HL-60 (cell line): ENCODE results near the gene MTHFSD.

Experiments
- DNase-seq, 2 experiments: peaks; one replicate each; pipeline ENCODE4 v3.0.0-alpha.2; 2010 to 2020; ENCODE audit warnings: low read depth in 1 of 2, low spot score in 1 of 2
- H3K27ac ChIP-seq: fragments of 250-450 bp; sonication (Bioruptor Pico); replicated peaks from 2 replicates; pipeline ENCODE4 v1.5.1; 2020; ENCODE audit warnings: mild to moderate bottlenecking, moderate library complexity
- H3K27me3 ChIP-seq: fragments of 250-450 bp; sonication (Bioruptor Pico); 2 replicates; pipeline ENCODE4 v1.5.1; 2021; ENCODE audit warnings: mild to moderate bottlenecking, moderate library complexity; ENCODE audit not compliant: insufficient read depth, poor library complexity, severe bottlenecking
- H3K4me3 ChIP-seq: replicated peaks from 2 replicates; pipeline ENCODE4 v1.5.1; 2011; ENCODE audit warnings: mild to moderate bottlenecking, control low read depth, low read length; ENCODE audit not compliant: insufficient read depth
- GABPA ChIP-seq: IDR thresholded peaks from 2 replicates; pipeline ENCODE4 v1.6.1; 2012; ENCODE audit warnings: low read depth
- POLR2AphosphoS5 ChIP-seq: IDR thresholded peaks from 2 replicates; pipeline ENCODE4 v1.6.1; 2012; ENCODE audit warnings: low read depth
- REST ChIP-seq: IDR thresholded peaks from 2 replicates; pipeline ENCODE4 v1.6.1; 2012; ENCODE audit warnings: low read depth; ENCODE audit not compliant: insufficient replicate concordance
- SPI1 ChIP-seq: IDR thresholded peaks from 2 replicates; pipeline ENCODE4 v1.6.1; 2012; ENCODE audit warnings: low read depth, mild to moderate bottlenecking, borderline replicate concordance
- TF ChIP-seq, protein P1 (sequence below): IDR thresholded peaks from one replicate; pipeline ENCODE4 v1.5.1; 2011; ENCODE audit warnings: low read length, control low read depth, inconsistent platforms; ENCODE audit not compliant: insufficient read depth

The MTHFSD gene

GRCh38 chr16:86584071-86584685, 29.1 kb upstream of the MTHFSD start:
- no peak overlapping the region for H3K4me3 ChIP-seq
- no peak for DNase-seq
- peaks cover 2% of the 10 kb centered on the region for H3K27me3 ChIP-seq
- no peak for TF ChIP-seq POLR2AphosphoS5
- no peak for TF ChIP-seq GABPA
- no peak for TF ChIP-seq REST
- TF ChIP-seq SPI1 = no peak
- TF ChIP-seq, protein P1, sequence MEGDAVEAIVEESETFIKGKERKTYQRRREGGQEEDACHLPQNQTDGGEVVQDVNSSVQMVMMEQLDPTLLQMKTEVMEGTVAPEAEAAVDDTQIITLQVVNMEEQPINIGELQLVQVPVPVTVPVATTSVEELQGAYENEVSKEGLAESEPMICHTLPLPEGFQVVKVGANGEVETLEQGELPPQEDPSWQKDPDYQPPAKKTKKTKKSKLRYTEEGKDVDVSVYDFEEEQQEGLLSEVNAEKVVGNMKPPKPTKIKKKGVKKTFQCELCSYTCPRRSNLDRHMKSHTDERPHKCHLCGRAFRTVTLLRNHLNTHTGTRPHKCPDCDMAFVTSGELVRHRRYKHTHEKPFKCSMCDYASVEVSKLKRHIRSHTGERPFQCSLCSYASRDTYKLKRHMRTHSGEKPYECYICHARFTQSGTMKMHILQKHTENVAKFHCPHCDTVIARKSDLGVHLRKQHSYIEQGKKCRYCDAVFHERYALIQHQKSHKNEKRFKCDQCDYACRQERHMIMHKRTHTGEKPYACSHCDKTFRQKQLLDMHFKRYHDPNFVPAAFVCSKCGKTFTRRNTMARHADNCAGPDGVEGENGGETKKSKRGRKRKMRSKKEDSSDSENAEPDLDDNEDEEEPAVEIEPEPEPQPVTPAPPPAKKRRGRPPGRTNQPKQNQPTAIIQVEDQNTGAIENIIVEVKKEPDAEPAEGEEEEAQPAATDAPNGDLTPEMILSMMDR = no peak
- no peak overlapping the region for H3K27ac ChIP-seq

DNA sequence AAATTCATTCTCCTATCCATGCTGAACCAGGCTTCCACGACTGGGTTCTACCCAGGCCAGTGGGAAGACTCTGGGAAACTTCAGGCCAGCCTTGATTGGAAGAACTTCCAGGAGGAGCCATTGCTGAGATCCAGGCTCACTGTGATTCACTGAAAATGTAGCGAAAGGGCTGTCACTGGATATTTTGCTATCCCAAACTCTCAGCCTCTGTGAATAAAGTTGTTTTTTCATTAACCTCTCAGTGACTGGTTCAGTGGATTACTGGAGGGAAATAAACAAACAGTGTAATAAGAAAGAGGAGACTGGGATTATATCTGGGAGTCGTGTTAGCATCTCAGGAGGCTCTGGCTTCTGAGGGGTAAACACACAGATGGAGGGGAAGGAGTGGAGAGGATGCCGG, 26.4 kb upstream of the MTHFSD start:
- no peak overlapping the region for H3K27ac ChIP-seq
- TF ChIP-seq, protein P1 = no peak
- no peak for TF ChIP-seq SPI1
- no peak for TF ChIP-seq GABPA
- no peak for TF ChIP-seq POLR2AphosphoS5
- no peak for TF ChIP-seq REST
- H3K27me3 ChIP-seq = peaks cover 2% of the 10 kb centered on the region
- DNase-seq = no peak
- no peak overlapping the region for H3K4me3 ChIP-seq

DNA sequence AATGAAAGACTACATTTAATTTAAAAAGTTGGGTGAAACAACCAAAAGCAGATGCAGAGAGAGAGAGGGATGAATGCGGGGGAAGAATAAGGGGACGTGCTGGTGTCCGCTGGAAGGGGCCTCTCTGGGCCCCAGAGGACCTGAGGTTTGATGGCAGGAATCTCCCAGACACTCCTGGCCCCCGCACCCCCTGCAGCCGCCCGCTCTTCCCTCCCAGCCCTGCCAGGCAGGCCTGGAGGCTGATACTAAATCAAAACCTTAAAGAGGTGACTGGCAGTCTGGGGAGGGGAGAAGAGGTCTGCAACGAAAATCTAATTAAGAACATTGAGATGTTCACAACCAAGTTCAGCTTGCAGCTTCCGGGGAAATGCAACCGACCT, 25.7 kb upstream of the MTHFSD start:
- TF ChIP-seq, protein P1 = no peak
- TF ChIP-seq SPI1 (no peak), GABPA (no peak), REST (no peak), POLR2AphosphoS5 (no peak)
- H3K4me3 ChIP-seq = no peak overlapping the region
- peaks cover 2% of the 10 kb centered on the region for H3K27me3 ChIP-seq
- no peak overlapping the region for H3K27ac ChIP-seq
- no peak for DNase-seq
